HepG2 (cell line): ENCODE results near the gene TMOD2. TPM values are rescaled to one million over a fixed set of nuclear protein-coding genes. Genes with fewer than 3 reads are reported as not detected.

Experiments used
- ATAC-seq: fragments of 200-7000 bp; cut with Tn5 transposase; 3 replicates; pipeline ENCODE4 v1.9.1; 2020; ENCODE audit warnings: mild to moderate bottlenecking, moderate library complexity
- BruUV-seq: library from RNA; stranded (reverse); fragments of 400-500 nt; replicated peaks from 2 replicates; lab custom pipeline; 2021; lab: Mats Ljungman, UMichigan
- CTCF ChIA-PET: fragments of 300-600 bp; formaldehyde crosslinking; extraction: SDS; loops from one replicate; lab custom pipeline; 2021; ENCODE audit warnings: low total read pairs, inconsistent platforms, low intra/inter-chr PET ratio; lab: Yijun Ruan, JAX
- POLR2A ChIA-PET: fragments of 350-600 bp; sonication (Branson Sonifier 250); formaldehyde crosslinking; loops from one replicate; lab custom pipeline; 2020; ENCODE audit warnings: antibody characterized with exemption, inconsistent platforms; lab: Yijun Ruan, JAX
- DNase-seq: peaks from one replicate; pipeline ENCODE4 v3.0.0-alpha.2; 2015; ENCODE audit warnings: low spot score
- FAIRE-seq: peaks from 3 replicates; lab custom pipeline; 2011; peaks lifted over from hg19 to GRCh38; lab: Jason Lieb, UNC
- H2AFZ ChIP-seq: one replicate; pipeline ENCODE4 v1.6.1; 2011; ENCODE audit warnings: low read length, inconsistent platforms
- H3K27ac ChIP-seq: fragments of 300-600 bp; 3 replicates; pipeline ENCODE4 v1.8.0; 2011; ENCODE audit warnings: mixed run types, mild to moderate bottlenecking, mixed read lengths, low read length, inconsistent platforms; ENCODE audit not compliant: insufficient read depth; ENCODE audit errors: extremely low read length
- H3K27me3 ChIP-seq, 2 experiments: fragments of 200-600 bp in 1 of 2; 2 replicates in 1 of 2; 3 replicates in 1 of 2; pipeline versions ENCODE4 v1.6.0 to v1.8.0; 2011; ENCODE audit warnings: low read length in 2 of 2, mild to moderate bottlenecking in 2 of 2, moderate library complexity in 2 of 2, inconsistent platforms in 1 of 2; ENCODE audit not compliant: insufficient read depth in 2 of 2, control insufficient read depth in 1 of 2
- H3K36me3 ChIP-seq, 2 experiments: fragments of 200-600 bp in 1 of 2; replicated peaks in 1 of 2; 2 replicates in 1 of 2; 3 replicates in 1 of 2; pipeline versions ENCODE4 v1.5.1 to v1.8.0; 2011; ENCODE audit warnings: low read length in 2 of 2, inconsistent platforms in 1 of 2; ENCODE audit not compliant: insufficient read depth in 2 of 2, control insufficient read depth in 1 of 2
- H3K4me1 ChIP-seq: 2 replicates; pipeline ENCODE4 v1.5.1; 2012; ENCODE audit warnings: low read length, inconsistent platforms; ENCODE audit not compliant: insufficient read depth
- H3K4me2 ChIP-seq: 2 replicates; pipeline ENCODE4 v1.6.0; 2011; ENCODE audit warnings: low read depth, low read length, inconsistent platforms
- H3K4me3 ChIP-seq, 3 experiments: fragments of 200-600 bp in 1 of 3; sonication (generic), shearing (Covaris generic) in 1 of 3; replicated peaks in 1 of 3; 2 replicates each; pipeline ENCODE4 v1.5.1; 2011 to 2016; ENCODE audit warnings: low read length in 3 of 3, inconsistent platforms in 2 of 3, low read depth in 2 of 3, mild to moderate bottlenecking in 2 of 3, control low read depth in 1 of 3, mixed read lengths in 1 of 3; ENCODE audit not compliant: insufficient read depth in 1 of 3
- H3K79me2 ChIP-seq: one replicate; pipeline ENCODE4 v1.6.1; 2011; ENCODE audit warnings: low read length, inconsistent platforms; ENCODE audit not compliant: insufficient read depth
- H3K9ac ChIP-seq: 2 replicates; pipeline ENCODE4 v1.6.0; 2011; ENCODE audit warnings: mild to moderate bottlenecking, low read depth, low read length, inconsistent platforms; ENCODE audit not compliant: insufficient read depth
- H3K9me3 ChIP-seq: 2 replicates; pipeline ENCODE4 v1.5.1; 2012; ENCODE audit warnings: mild to moderate bottlenecking, low read length
- H4K20me1 ChIP-seq: 2 replicates; pipeline ENCODE4 v1.6.0; 2011; ENCODE audit warnings: inconsistent platforms, mild to moderate bottlenecking, low read length, moderate library complexity; ENCODE audit not compliant: insufficient read depth
- RELA ChIP-seq: sonication (generic); formaldehyde crosslinking; IDR thresholded peaks from 2 replicates; pipeline ENCODE4 v1.4.0; 2020; ENCODE audit warnings: missing genetic modification reagents
- SKI ChIP-seq: fragments of 450-650 bp; IDR thresholded peaks from one replicate; pipeline ENCODE4 v1.6.1; 2018; ENCODE audit warnings: mild to moderate bottlenecking; ENCODE audit not compliant: partially characterized antibody
- WGBS: methylation state at CpG from one replicate; pipeline ENCODE4 v1.1.6; 2017; ENCODE audit warnings: low lambda C conversion rate; 5-methylcytosine and 5-hydroxymethylcytosine counted together
- in situ Hi-C: cut with HindIII; loops from 2 replicates; pipeline ENCODE4 v1.10.0; 2017; ENCODE audit warnings: low pct_unique_long_range_greater_than_20kb; ENCODE audit not compliant: extremely low pct_ligation_motif_present
- intact Hi-C: fragments of 100-400 bp; cut with micrococcal nuclease; formaldehyde crosslinking; loops from one replicate; pipeline ENCODE4 v1.10.0; 2022; ENCODE audit not compliant: unreplicated experiment
- polyA plus RNA-seq, 8 experiments: library from polyadenylated mRNA; depleted of rRNA in 3 of 8; stranded (reverse) in 7 of 8; unstranded in 1 of 8; fragments of >200 nt; fragmentation: Illumina TruSeq in 4 of 8; extraction: Trizol in 4 of 8; gene quantifications; 2 replicates each; pipeline versions ENCODE4 v1.2.1 to v1.2.3, GENCODE V29; 2011 to 2016; ENCODE audit warnings: low read depth in 4 of 8, missing spikeins in 1 of 8, mixed read lengths in 1 of 8; ENCODE audit not compliant: insufficient read depth in 1 of 8
- total RNA-seq, 5 experiments: library from RNA; depleted of rRNA; stranded (reverse); fragments of >200 nt; fragmentation: Illumina TruSeq; extraction: Trizol; gene quantifications; 2 replicates each; pipeline ENCODE4 v1.2.3, GENCODE V29; 2016; ENCODE audit warnings: low read depth in 1 of 5
- TF ChIP-seq, protein P1 (sequence below): sonication (generic); formaldehyde crosslinking; IDR thresholded peaks from 2 replicates; pipeline ENCODE4 v1.4.0; 2020; ENCODE audit warnings: missing genetic modification reagents, mild to moderate bottlenecking, borderline replicate concordance
- TF ChIP-seq, protein P2 (sequence below): sonication (generic); formaldehyde crosslinking; IDR thresholded peaks from 2 replicates; pipeline ENCODE4 v1.5.0; 2020; ENCODE audit warnings: mild to moderate bottlenecking, missing genetic modification reagents

The TMOD2 gene
- total and polyA plus RNA-seq, 2 of the 13 experiments (the other 11 are each of a cell fraction or from before 2014, with no cell fraction given): 0.01 to 0.02 TPM

DNA sequence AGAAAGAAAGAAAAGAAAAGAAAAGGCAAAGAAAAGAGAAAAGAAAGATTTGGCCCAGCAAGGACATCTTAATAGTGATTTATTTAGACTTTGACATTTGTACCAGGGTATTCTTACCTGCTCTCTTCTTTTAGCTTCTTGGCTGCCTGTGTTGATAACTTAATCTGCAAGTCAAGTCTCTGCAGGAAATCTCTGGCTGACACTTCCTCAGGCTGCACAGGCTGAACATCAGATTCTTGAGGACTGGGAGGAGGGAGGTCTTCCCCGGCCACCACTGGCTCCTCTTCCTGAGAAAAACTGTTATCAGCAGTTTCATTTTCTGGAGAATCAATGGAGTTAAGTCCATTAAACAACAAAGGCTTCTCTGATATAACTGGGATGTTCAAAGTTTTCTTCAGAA, 26.7 kb upstream of the TMOD2 start:
- WGBS: 30% methylated on average over 1 of the region's 1 CpG
- no TSS peak for BruUV-seq
- Histone ChIP-seq H4K20me1 (no peaks in the 10 kb centered on the region), H3K79me2 (no peaks in the 10 kb centered on the region), H3K9ac (no peak overlapping the region), H3K27me3 (no peaks in the 10 kb centered on the region; a peak in 1 of 5 replicates), H3K9me3 (no peaks in the 10 kb centered on the region), H3K4me1 (peaks cover 16% of the 10 kb centered on the region), H3K27ac (no peak overlapping the region), H2AFZ (no peak overlapping the region), H3K4me2 (no peak overlapping the region), H3K36me3 (no peaks in the 10 kb centered on the region), H3K4me3 (no peak overlapping the region)
- in situ Hi-C loops (no loop called here), intact Hi-C loops (no loop called here)
- FAIRE-seq: no peak
- ATAC-seq: no peak
- CTCF ChIA-PET: no interaction called here
- TF ChIP-seq RELA (CRISPR knock-in tag) (no peak), SKI (no peak)
- TF ChIP-seq, protein P1, sequence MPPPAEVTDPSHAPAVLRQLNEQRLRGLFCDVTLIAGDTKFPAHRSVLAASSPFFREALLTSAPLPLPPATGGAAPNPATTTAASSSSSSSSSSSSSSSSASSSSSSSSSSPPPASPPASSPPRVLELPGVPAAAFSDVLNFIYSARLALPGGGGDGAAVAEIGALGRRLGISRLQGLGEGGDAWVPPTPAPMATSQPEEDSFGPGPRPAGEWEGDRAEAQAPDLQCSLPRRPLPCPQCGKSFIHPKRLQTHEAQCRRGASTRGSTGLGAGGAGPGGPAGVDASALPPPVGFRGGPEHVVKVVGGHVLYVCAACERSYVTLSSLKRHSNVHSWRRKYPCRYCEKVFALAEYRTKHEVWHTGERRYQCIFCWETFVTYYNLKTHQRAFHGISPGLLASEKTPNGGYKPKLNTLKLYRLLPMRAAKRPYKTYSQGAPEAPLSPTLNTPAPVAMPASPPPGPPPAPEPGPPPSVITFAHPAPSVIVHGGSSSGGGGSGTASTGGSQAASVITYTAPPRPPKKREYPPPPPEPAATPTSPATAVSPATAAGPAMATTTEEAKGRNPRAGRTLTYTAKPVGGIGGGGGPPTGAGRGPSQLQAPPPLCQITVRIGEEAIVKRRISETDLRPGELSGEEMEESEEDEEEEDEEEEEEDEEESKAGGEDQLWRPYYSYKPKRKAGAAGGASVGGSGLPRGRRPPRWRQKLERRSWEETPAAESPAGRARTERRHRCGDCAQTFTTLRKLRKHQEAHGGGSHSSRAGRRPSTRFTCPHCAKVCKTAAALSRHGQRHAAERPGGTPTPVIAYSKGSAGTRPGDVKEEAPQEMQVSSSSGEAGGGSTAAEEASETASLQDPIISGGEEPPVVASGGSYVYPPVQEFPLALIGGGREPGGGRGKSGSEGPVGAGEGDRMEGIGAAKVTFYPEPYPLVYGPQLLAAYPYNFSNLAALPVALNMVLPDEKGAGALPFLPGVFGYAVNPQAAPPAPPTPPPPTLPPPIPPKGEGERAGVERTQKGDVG: no peak
- TF ChIP-seq, protein P2, sequence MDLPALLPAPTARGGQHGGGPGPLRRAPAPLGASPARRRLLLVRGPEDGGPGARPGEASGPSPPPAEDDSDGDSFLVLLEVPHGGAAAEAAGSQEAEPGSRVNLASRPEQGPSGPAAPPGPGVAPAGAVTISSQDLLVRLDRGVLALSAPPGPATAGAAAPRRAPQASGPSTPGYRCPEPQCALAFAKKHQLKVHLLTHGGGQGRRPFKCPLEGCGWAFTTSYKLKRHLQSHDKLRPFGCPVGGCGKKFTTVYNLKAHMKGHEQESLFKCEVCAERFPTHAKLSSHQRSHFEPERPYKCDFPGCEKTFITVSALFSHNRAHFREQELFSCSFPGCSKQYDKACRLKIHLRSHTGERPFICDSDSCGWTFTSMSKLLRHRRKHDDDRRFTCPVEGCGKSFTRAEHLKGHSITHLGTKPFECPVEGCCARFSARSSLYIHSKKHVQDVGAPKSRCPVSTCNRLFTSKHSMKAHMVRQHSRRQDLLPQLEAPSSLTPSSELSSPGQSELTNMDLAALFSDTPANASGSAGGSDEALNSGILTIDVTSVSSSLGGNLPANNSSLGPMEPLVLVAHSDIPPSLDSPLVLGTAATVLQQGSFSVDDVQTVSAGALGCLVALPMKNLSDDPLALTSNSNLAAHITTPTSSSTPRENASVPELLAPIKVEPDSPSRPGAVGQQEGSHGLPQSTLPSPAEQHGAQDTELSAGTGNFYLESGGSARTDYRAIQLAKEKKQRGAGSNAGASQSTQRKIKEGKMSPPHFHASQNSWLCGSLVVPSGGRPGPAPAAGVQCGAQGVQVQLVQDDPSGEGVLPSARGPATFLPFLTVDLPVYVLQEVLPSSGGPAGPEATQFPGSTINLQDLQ (CRISPR knock-in tag): no peak
- POLR2A ChIA-PET: no interaction called here
- DNase-seq: no peak
